A549 (cell line): Measurements from ENCODE around the gene PIP5K1B. TPM values are rescaled to one million over a fixed set of nuclear protein-coding genes. Genes with fewer than 3 reads are reported as not detected.

Experiments used
- ATAC-seq, 2 experiments: fragments of 200-7000 bp in 1 of 2; fragments of >200 bp in 1 of 2; cut with Nextera tagmentation in 1 of 2; cut with Tn5 transposase in 1 of 2; 3 replicates each; pipeline versions ENCODE4 v1.8.0 to v1.9.1; 2018 to 2020; ENCODE audit warnings: mild to moderate bottlenecking in 1 of 2, moderate library complexity in 1 of 2
- CTCF ChIA-PET: fragments of 300-600 bp; sonication (Branson Sonifier 250); formaldehyde crosslinking; extraction: SDS; loops from one replicate; lab custom pipeline; 2021; ENCODE audit warnings: antibody characterized with exemption, inconsistent platforms; lab: Yijun Ruan, JAX
- POLR2A ChIA-PET: fragments of 350-600 bp; formaldehyde crosslinking; extraction: SDS; loops from one replicate; lab custom pipeline; 2021; ENCODE audit warnings: antibody characterized with exemption, inconsistent platforms; lab: Yijun Ruan, JAX
- DNase-seq, 2 experiments: peaks; one replicate each; pipeline versions ENCODE4 v3.0.0 to v3.0.0-alpha.2; 2011 to 2016; ENCODE audit warnings: low read depth in 1 of 2, low spot score in 1 of 2
- FAIRE-seq: peaks from 2 replicates; lab custom pipeline; 2011; peaks lifted over from hg19 to GRCh38; lab: Jason Lieb, UNC
- H3K27ac ChIP-seq, 2 experiments: fragments of >200 bp; sonication (Bioruptor Twin); formaldehyde crosslinking; 3 replicates each; pipeline ENCODE4 v1.5.1; 2016 to 2017
- H3K4me1 ChIP-seq: fragments of >200 bp; sonication (Bioruptor Twin); formaldehyde crosslinking; 3 replicates; pipeline ENCODE4 v1.6.1; 2016
- H3K4me2 ChIP-seq: fragments of >200 bp; sonication (Bioruptor Twin); formaldehyde crosslinking; 3 replicates; pipeline ENCODE4 v1.6.1; 2016
- H3K4me3 ChIP-seq: fragments of >200 bp; sonication (Bioruptor Twin); formaldehyde crosslinking; 3 replicates; pipeline ENCODE4 v1.5.1; 2016
- H3K9me3 ChIP-seq: fragments of >200 bp; sonication (Bioruptor Twin); formaldehyde crosslinking; 3 replicates; pipeline ENCODE4 v1.6.1; 2016
- CBX2 ChIP-seq: fragments of 200-600 bp; sonication (generic); IDR thresholded peaks from 2 replicates; pipeline ENCODE4 v1.6.1; 2016; ENCODE audit warnings: low read depth, mild to moderate bottlenecking, borderline replicate concordance
- CBX8 ChIP-seq: fragments of 200-600 bp; sonication (generic); IDR thresholded peaks from 2 replicates; pipeline ENCODE4 v1.6.1; 2016
- CHD2 ChIP-seq: fragments of 150-350 bp; IDR thresholded peaks from 2 replicates; pipeline ENCODE4 v1.6.1; 2014; ENCODE audit warnings: low read length; ENCODE audit not compliant: partially characterized antibody
- CHD4 ChIP-seq: fragments of 200-600 bp; sonication (generic); IDR thresholded peaks from 2 replicates; pipeline ENCODE4 v1.6.1; 2016; ENCODE audit warnings: antibody characterized with exemption, mild to moderate bottlenecking, borderline replicate concordance
- EHMT2 ChIP-seq: fragments of 200-600 bp; sonication (generic); IDR thresholded peaks from 2 replicates; pipeline ENCODE4 v1.6.1; 2016; ENCODE audit warnings: antibody characterized with exemption, low read depth, mild to moderate bottlenecking, moderate library complexity
- FOSL2 ChIP-seq, 2 experiments: fragments of 450-650 bp in 1 of 2; fragments of >200 bp in 1 of 2; sonication (Bioruptor Twin) in 1 of 2; formaldehyde crosslinking; IDR thresholded peaks; 2 replicates each; pipeline versions ENCODE4 v1.5.0 to v1.6.1; 2016 to 2020; ENCODE audit warnings: mild to moderate bottlenecking in 1 of 2, moderate library complexity in 1 of 2
- FOXS1 ChIP-seq: fragments of 250-450 bp; sonication (Bioruptor Pico); IDR thresholded peaks from 2 replicates; pipeline ENCODE4 v1.5.0; 2020; ENCODE audit warnings: mild to moderate bottlenecking, moderate library complexity
- HDAC2 ChIP-seq: fragments of 200-600 bp; sonication (generic); IDR thresholded peaks from 2 replicates; pipeline ENCODE4 v1.6.1; 2016
- HEYL ChIP-seq: fragments of 250-450 bp; sonication (Bioruptor Pico); IDR thresholded peaks from 2 replicates; pipeline ENCODE4 v1.8.0; 2021; ENCODE audit warnings: mild to moderate bottlenecking, moderate library complexity
- HOXA7 ChIP-seq: fragments of 250-450 bp; sonication (Bioruptor Pico); IDR thresholded peaks from 2 replicates; pipeline ENCODE4 v1.5.0; 2020; ENCODE audit warnings: mild to moderate bottlenecking, moderate library complexity
- HOXB13 ChIP-seq: fragments of 250-450 bp; sonication (Bioruptor Pico); IDR thresholded peaks from 2 replicates; pipeline ENCODE4 v1.5.0; 2020; ENCODE audit warnings: low read depth, mild to moderate bottlenecking, moderate library complexity
- JUN ChIP-seq, 2 experiments: fragments of >200 bp; sonication (Bioruptor Twin); formaldehyde crosslinking; IDR thresholded peaks; 2 replicates in 1 of 2; 3 replicates in 1 of 2; pipeline ENCODE4 v1.6.1; 2016 to 2017
- JUNB ChIP-seq: fragments of >200 bp; sonication (Bioruptor Twin); formaldehyde crosslinking; IDR thresholded peaks from 2 replicates; pipeline ENCODE4 v1.6.1; 2016
- KDM1A ChIP-seq: fragments of 200-600 bp; sonication (generic); IDR thresholded peaks from 2 replicates; pipeline ENCODE4 v1.6.1; 2016; ENCODE audit warnings: low read depth, mild to moderate bottlenecking
- MYC ChIP-seq: IDR thresholded peaks from 2 replicates; pipeline ENCODE4 v1.6.1; 2012; ENCODE audit warnings: mild to moderate bottlenecking, inconsistent platforms, low read length, improper control_type of control experiment, borderline replicate concordance
- NFE2L2 ChIP-seq: fragments of 150-350 bp; conservative IDR thresholded peaks from 2 replicates; pipeline ENCODE4 v1.6.1; 2014; ENCODE audit warnings: low read length
- NPAS2 ChIP-seq: fragments of 250-450 bp; sonication (Bioruptor Pico); IDR thresholded peaks from 2 replicates; pipeline ENCODE4 v1.8.0; 2022; ENCODE audit warnings: mild to moderate bottlenecking, moderate library complexity, borderline replicate concordance
- PHF8 ChIP-seq: fragments of 200-600 bp; sonication (generic); IDR thresholded peaks from 2 replicates; pipeline ENCODE4 v1.6.1; 2016; ENCODE audit warnings: low read depth, mild to moderate bottlenecking, antibody characterized with exemption, moderate library complexity, borderline replicate concordance
- POLR2A ChIP-seq: IDR thresholded peaks from 2 replicates; pipeline ENCODE4 v1.6.1; 2012; ENCODE audit warnings: mild to moderate bottlenecking, low read length
- POLR2AphosphoS2 ChIP-seq: conservative IDR thresholded peaks from 2 replicates; pipeline ENCODE4 v1.6.1; 2012; ENCODE audit warnings: low read length, improper control_type of control experiment, inconsistent platforms
- RCOR1 ChIP-seq: fragments of 150-350 bp; IDR thresholded peaks from 2 replicates; pipeline ENCODE4 v1.6.1; 2014; ENCODE audit warnings: antibody characterized with exemption, low read length, low read depth
- TFCP2L1 ChIP-seq: fragments of 250-450 bp; sonication (Bioruptor Pico); IDR thresholded peaks from 2 replicates; pipeline ENCODE4 v1.5.0; 2021; ENCODE audit warnings: mild to moderate bottlenecking
- ZC3H11A ChIP-seq: fragments of 450-650 bp; IDR thresholded peaks from 2 replicates; pipeline ENCODE4 v1.6.1; 2014; ENCODE audit warnings: antibody characterized with exemption, mild to moderate bottlenecking
- ZFP36 ChIP-seq: fragments of 450-650 bp; IDR thresholded peaks from 2 replicates; pipeline ENCODE4 v1.6.1; 2014; ENCODE audit warnings: borderline replicate concordance; ENCODE audit not compliant: partially characterized antibody
- ZNF302 ChIP-seq: fragments of 250-450 bp; sonication (Bioruptor Pico); IDR thresholded peaks from 2 replicates; pipeline ENCODE4 v1.9.0; 2021; ENCODE audit warnings: inconsistent platforms, mild to moderate bottlenecking, moderate library complexity
- WGBS: methylation state at CpG from one replicate; pipeline ENCODE4 v1.1.6; 2017; ENCODE audit errors: missing lambda C conversion rate; 5-methylcytosine and 5-hydroxymethylcytosine counted together
- polyA plus RNA-seq, 4 experiments: library from polyadenylated mRNA; depleted of rRNA in 3 of 4; stranded (reverse); fragments of >200 nt; fragmentation: RNase III in 1 of 4; extraction: RNeasy Plus Mini Kit Qiagen cat#74134 plus additional on column Dnase treatment in 1 of 4; gene quantifications; 2 replicates in 3 of 4; 3 replicates in 1 of 4; pipeline ENCODE4 v1.2.3, GENCODE V29; 2011 to 2017
- TF ChIP-seq, protein P1 (sequence below): fragments of >200 bp; sonication (Bioruptor Twin); formaldehyde crosslinking; IDR thresholded peaks from 3 replicates; pipeline ENCODE4 v1.6.1; 2016
- TF ChIP-seq, protein P2 (sequence below): fragments of 250-450 bp; sonication (Bioruptor Pico); IDR thresholded peaks from 2 replicates; pipeline ENCODE4 v1.5.0; 2021; ENCODE audit warnings: mild to moderate bottlenecking, moderate library complexity, borderline replicate concordance
- TF ChIP-seq, protein P3 (sequence below): fragments of 150-350 bp; IDR thresholded peaks from 2 replicates; pipeline ENCODE4 v1.6.1; 2014; ENCODE audit warnings: low read depth, mild to moderate bottlenecking, low read length

Gene PIP5K1B
- polyA plus RNA-seq, 2 of the 4 experiments (the other 2 are of a cell fraction): not detected

DNA sequence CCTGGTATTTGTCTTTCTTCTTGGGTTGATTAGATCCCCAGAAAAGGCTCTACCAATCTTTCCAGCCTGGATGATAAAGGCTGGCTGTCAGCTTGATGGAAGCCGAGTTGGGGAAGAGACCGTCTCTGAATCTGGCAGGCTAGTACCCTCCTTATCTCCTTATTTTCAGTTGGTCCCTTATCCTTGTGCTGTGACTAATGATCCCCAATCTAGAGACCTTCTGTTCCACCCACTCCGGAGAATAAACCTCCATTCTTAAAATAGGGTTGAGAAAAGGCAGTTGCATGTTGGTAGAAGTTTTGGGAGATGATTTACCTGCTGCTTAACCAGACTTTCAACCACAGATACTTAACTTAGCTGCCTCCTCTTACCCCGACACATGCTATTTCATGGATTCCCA lies 256.5 kb downstream of the PIP5K1B start:
- ATAC-seq: no peak
- CTCF ChIA-PET: no interaction called here
- DNase-seq: no peak
- H3K4me3 ChIP-seq: no peak overlapping the region
- H3K4me2 ChIP-seq: no peak overlapping the region
- no peak overlapping the region for H3K27ac ChIP-seq
- H3K9me3 ChIP-seq: no peaks in the 10 kb centered on the region
- no peaks in the 10 kb centered on the region for H3K4me1 ChIP-seq
- 38% methylated on average over 4 of the region's 4 CpGs for WGBS
- no peak for FAIRE-seq
- TF ChIP-seq ZFP36: no peak
- no peak for TF ChIP-seq JUNB
- TF ChIP-seq, protein P1, sequence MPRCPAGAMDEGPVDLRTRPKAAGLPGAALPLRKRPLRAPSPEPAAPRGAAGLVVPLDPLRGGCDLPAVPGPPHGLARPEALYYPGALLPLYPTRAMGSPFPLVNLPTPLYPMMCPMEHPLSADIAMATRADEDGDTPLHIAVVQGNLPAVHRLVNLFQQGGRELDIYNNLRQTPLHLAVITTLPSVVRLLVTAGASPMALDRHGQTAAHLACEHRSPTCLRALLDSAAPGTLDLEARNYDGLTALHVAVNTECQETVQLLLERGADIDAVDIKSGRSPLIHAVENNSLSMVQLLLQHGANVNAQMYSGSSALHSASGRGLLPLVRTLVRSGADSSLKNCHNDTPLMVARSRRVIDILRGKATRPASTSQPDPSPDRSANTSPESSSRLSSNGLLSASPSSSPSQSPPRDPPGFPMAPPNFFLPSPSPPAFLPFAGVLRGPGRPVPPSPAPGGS: no peak
- no peak for TF ChIP-seq HOXB13 (CRISPR knock-in tag)
- no peak for TF ChIP-seq POLR2AphosphoS2
- no peak for TF ChIP-seq CHD2
- TF ChIP-seq EHMT2: no peak
- no peak for TF ChIP-seq RCOR1
- no peak for TF ChIP-seq TFCP2L1 (CRISPR knock-in tag)
- TF ChIP-seq JUN (IDR thresholded peaks at IDR 0.05): no peak
- no peak for TF ChIP-seq HDAC2
- TF ChIP-seq, protein P2, sequence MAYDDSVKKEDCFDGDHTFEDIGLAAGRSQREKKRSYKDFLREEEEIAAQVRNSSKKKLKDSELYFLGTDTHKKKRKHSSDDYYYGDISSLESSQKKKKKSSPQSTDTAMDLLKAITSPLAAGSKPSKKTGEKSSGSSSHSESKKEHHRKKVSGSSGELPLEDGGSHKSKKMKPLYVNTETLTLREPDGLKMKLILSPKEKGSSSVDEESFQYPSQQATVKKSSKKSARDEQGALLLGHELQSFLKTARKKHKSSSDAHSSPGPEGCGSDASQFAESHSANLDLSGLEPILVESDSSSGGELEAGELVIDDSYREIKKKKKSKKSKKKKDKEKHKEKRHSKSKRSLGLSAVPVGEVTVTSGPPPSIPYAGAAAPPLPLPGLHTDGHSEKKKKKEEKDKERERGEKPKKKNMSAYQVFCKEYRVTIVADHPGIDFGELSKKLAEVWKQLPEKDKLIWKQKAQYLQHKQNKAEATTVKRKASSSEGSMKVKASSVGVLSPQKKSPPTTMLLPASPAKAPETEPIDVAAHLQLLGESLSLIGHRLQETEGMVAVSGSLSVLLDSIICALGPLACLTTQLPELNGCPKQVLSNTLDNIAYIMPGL (CRISPR knock-in tag): no peak
- no peak for TF ChIP-seq KDM1A
- TF ChIP-seq CHD4: no peak
- TF ChIP-seq MYC: no peak
- no peak for TF ChIP-seq POLR2A
- TF ChIP-seq NFE2L2: no peak
- POLR2A ChIA-PET: no interaction called here

DNA sequence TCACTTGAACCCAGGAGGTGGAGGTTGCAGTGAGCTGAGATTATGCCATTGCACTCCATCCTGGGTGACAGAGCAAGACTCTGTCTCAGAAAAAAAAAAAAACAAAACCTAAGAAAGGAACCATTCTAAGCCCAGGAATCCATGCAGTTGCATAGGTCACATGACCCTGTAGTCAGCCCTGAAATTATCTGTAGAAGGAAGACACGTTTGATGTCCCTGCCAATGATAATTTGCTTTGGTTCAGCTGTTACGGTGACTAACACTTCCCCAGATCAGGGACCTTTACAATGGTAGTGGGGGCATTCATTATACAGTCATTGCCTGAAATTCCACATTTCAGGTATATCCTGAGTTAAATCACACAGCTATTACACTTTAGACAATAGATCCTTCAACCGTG lies 258.4 kb downstream of the PIP5K1B start:
- ATAC-seq: no peak
- ChIA-PET POLR2A (no interaction called here), CTCF (no interaction called here)
- H3K9me3 ChIP-seq: no peaks in the 10 kb centered on the region
- FAIRE-seq: no peak
- H3K4me2 ChIP-seq: no peak overlapping the region
- WGBS: 35% methylated on average over 3 of the region's 3 CpGs
- DNase-seq: no peak
- no peak overlapping the region for H3K27ac ChIP-seq
- no peak overlapping the region for H3K4me3 ChIP-seq
- TF ChIP-seq CBX8: no peak
- TF ChIP-seq HOXA7: no peak
- TF ChIP-seq, all 56 proteins: peak for 0
- H3K4me1 ChIP-seq: no peaks in the 10 kb centered on the region

DNA sequence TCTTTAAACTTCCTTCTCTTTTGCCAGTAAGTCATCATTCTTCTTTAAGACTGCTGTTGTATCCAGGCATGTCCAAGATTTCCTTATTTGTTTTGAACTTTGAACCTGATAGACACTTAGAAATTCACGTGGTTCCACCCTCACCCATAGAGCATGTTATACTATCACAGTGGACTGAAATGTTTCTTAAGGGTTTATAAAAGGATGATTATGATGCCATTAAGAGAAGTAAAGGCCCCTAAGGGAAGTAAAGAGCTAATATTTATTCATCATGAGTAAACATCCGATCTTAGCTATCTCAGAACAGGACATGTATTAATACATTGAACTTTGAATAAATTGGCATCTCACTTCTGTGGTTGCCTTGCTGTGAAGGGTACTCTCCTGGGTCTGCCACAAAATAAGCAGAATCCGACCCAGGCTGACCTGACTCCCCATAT lies 259.1 kb downstream of the PIP5K1B start:
- no peak overlapping the region for H3K4me3 ChIP-seq
- no peaks in the 10 kb centered on the region for H3K9me3 ChIP-seq
- H3K27ac ChIP-seq: no peak overlapping the region
- FAIRE-seq (no peak), ATAC-seq (no peak), DNase-seq (no peak)
- 6% methylated on average over 3 of the region's 3 CpGs for WGBS
- CTCF ChIA-PET: no interaction called here
- no peaks in the 10 kb centered on the region for H3K4me1 ChIP-seq
- no peak for TF ChIP-seq MYC
- TF ChIP-seq FOSL2 (IDR thresholded peaks at IDR 0.05): no peak
- no peak for TF ChIP-seq FOSL2 (CRISPR knock-in tag; IDR thresholded peaks at IDR 0.05)
- no peak for TF ChIP-seq HDAC2
- no peak for TF ChIP-seq CBX2
- no peak for TF ChIP-seq CBX8
- no peak for TF ChIP-seq FOXS1 (CRISPR knock-in tag)
- TF ChIP-seq, protein P3, sequence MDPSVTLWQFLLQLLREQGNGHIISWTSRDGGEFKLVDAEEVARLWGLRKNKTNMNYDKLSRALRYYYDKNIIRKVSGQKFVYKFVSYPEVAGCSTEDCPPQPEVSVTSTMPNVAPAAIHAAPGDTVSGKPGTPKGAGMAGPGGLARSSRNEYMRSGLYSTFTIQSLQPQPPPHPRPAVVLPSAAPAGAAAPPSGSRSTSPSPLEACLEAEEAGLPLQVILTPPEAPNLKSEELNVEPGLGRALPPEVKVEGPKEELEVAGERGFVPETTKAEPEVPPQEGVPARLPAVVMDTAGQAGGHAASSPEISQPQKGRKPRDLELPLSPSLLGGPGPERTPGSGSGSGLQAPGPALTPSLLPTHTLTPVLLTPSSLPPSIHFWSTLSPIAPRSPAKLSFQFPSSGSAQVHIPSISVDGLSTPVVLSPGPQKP: no peak
- no peak for TF ChIP-seq ZNF302
- TF ChIP-seq, protein P2 (CRISPR knock-in tag): no peak
- no peak for TF ChIP-seq POLR2A
- TF ChIP-seq PHF8: no peak
- no peak for TF ChIP-seq NPAS2 (CRISPR knock-in tag)
- TF ChIP-seq HEYL (CRISPR knock-in tag): no peak
- TF ChIP-seq ZC3H11A: no peak
- TF ChIP-seq, all 56 proteins: peak for 0
- POLR2A ChIA-PET: no interaction called here
- no peak overlapping the region for H3K4me2 ChIP-seq
